AG04450 (cell line): Measurements from ENCODE around the gene DGKG. TPM values are rescaled to one million over a fixed set of nuclear protein-coding genes. Genes with fewer than 3 reads are reported as not detected.

Experiments used
- CTCF ChIA-PET: fragments of 300-600, 350-600 bp; formaldehyde crosslinking; extraction: SDS; loops from one replicate; lab custom pipeline; 2022; ENCODE audit warnings: antibody characterized with exemption, inconsistent platforms; lab: Charles Lee
- POLR2A ChIA-PET: fragments of 350-600 bp; formaldehyde crosslinking; extraction: SDS; loops from one replicate; lab custom pipeline; 2021; ENCODE audit warnings: antibody characterized with exemption, inconsistent platforms; lab: Yijun Ruan, JAX
- DNase-seq: peaks from one replicate; pipeline ENCODE4 v3.0.0-alpha.2; 2011; ENCODE audit warnings: low read depth, low spot score
- H3K27ac ChIP-seq: one replicate; pipeline ENCODE4 v1.5.1; 2012; ENCODE audit warnings: low read depth, low read length, control low read depth
- H3K27me3 ChIP-seq: one replicate; pipeline ENCODE4 v1.6.0; 2012; ENCODE audit warnings: low read length; ENCODE audit not compliant: control insufficient read depth, insufficient read depth
- H3K4me3 ChIP-seq: 2 replicates; pipeline ENCODE4 v1.5.1; 2011; ENCODE audit warnings: mild to moderate bottlenecking, low read depth, low read length, control low read depth
- H3K9me3 ChIP-seq: 2 replicates; pipeline ENCODE4 v1.5.1; 2012; ENCODE audit warnings: low read length; ENCODE audit not compliant: control insufficient read depth, insufficient read depth
- CTCF ChIP-seq: IDR thresholded peaks from 2 replicates; pipeline ENCODE4 v1.5.1; 2011; ENCODE audit warnings: low read depth, low read length, control low read depth, inconsistent platforms
- polyA plus RNA-seq: library from polyadenylated mRNA; depleted of rRNA; stranded (reverse); fragments of >200 nt; gene quantifications from 2 replicates; pipeline ENCODE4 v1.2.3, GENCODE V29; 2011

Gene DGKG
- polyA plus RNA-seq, 1 experiment = 5.1 TPM

GRCh38 chr3:186352369-186352768, 9.7 kb downstream of the DGKG start:
- CTCF ChIA-PET = no interaction called here
- Histone ChIP-seq H3K9me3 (no peaks in the 10 kb centered on the region), H3K4me3 (no peak overlapping the region), H3K27ac (no peak overlapping the region), H3K27me3 (peaks cover 7% of the 10 kb centered on the region)
- no peak for TF ChIP-seq CTCF
- POLR2A ChIA-PET = no interaction called here
- DNase-seq = no peak

- Histone ChIP-seq H3K9me3 (no peaks in the 10 kb centered on the region), H3K27ac (no peak overlapping the region), H3K4me3 (no peak overlapping the region), H3K27me3 (no peaks in the 10 kb centered on the region)
- ChIA-PET CTCF (no interaction called here), POLR2A (no interaction called here)
- DNase-seq = no peak
- TF ChIP-seq CTCF = no peak
Measured at GRCh38 chr3:186342197-186342596, 19.8 kb downstream of the DGKG start.

GRCh38 chr3:186340204-186340603, 21.8 kb downstream of the DGKG start:
- Histone ChIP-seq H3K27ac (no peak overlapping the region), H3K4me3 (no peak overlapping the region), H3K9me3 (no peaks in the 10 kb centered on the region), H3K27me3 (no peaks in the 10 kb centered on the region)
- TF ChIP-seq CTCF = no peak
- CTCF ChIA-PET = no interaction called here
- POLR2A ChIA-PET = no interaction called here
- DNase-seq = no peak

GRCh38 chr3:186339180-186339918, 22.7 kb downstream of the DGKG start:
- Histone ChIP-seq H3K4me3 (no peak overlapping the region), H3K9me3 (no peaks in the 10 kb centered on the region), H3K27ac (no peak overlapping the region), H3K27me3 (peaks cover under 1% of the 10 kb centered on the region)
- no peak for DNase-seq
- ChIA-PET CTCF (interaction anchor here (1.0 kb wide), 1 partner anchor 654 kb away, joined by 3 read pairs; no protein-coding TSS in a partner anchor), POLR2A (no interaction called here)
- TF ChIP-seq CTCF = no peak

GRCh38 chr3:186333256-186333655, 28.8 kb downstream of the DGKG start:
- H3K27ac ChIP-seq = no peak overlapping the region
- peaks cover 15% of the 10 kb centered on the region for H3K27me3 ChIP-seq
- DNase-seq = no peak
- CTCF ChIA-PET = no interaction called here
- TF ChIP-seq CTCF = no peak
- no peaks in the 10 kb centered on the region for H3K9me3 ChIP-seq
- no peak overlapping the region for H3K4me3 ChIP-seq
- POLR2A ChIA-PET = no interaction called here
